ENCODE results near the gene RPS27. TPM values are rescaled to one million over a fixed set of nuclear protein-coding genes. Genes with fewer than 3 reads are reported as not detected.
"Not testable (repeated sequence)": the region's sequence is repeated elsewhere in the genome, so short reads cannot be mapped to it uniquely, and the experiment has no call there.

RPS27 gene
- total RNA-seq, 1 donor from 2014 or later: 1,149 TPM

DNA sequence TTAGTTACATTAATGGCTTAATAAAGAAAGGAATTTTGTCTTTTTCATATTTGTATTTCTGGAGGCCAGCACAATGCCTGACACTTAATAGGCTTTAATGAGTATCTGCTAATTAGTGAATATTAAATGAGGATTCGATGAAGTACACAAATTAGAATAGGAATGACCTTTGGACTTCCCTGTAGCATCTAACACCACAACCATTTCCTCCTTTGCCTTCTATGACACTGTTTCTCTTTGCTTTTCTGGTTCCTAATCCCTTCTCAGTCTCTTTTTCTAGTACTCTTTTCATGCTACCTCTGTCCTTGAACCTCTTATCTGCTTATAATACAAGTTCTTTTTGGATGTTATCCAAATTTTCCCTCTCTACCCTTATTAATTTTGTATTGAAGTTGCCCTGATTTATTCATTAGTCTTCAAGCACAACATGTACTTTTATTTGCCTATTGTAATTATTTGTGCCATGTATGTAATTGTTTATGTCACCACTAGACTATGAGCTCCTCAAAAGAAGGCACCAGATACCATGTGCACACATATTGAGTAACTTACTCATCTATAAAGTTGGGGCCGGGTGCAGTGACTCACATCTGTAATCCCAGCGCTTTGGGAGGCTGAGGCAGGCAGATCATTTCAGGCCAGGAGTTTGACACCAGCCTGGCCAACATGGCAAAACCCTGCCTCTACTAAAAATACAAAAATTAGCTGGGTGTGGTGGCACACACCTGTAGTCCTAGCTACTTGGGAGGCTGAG is 23.8 kb downstream of the RPS27 start:
- H3K4me3 ChIP-seq (ENCODE audit: insufficient read depth, low read depth, low read length): no peak overlapping the region
- no peak overlapping the region for H3K27ac ChIP-seq (ENCODE audit: low read depth, low read length)
- H3K4me3 Mint-ChIP-seq (ENCODE audit: unreplicated experiment): no peak overlapping the region
- H3K4me1 Mint-ChIP-seq (ENCODE audit: low read depth, unreplicated experiment): no peaks in the 10 kb centered on the region
- no peak overlapping the region for H3K4me2 ChIP-seq (ENCODE audit: low read length)
- H3K9ac ChIP-seq (ENCODE audit: low read length): no peak overlapping the region
- no peaks in the 10 kb centered on the region for H3K9me3 ChIP-seq (ENCODE audit: insufficient read depth, low read depth, low read length)
- no peak for TF ChIP-seq EZH2 (IDR thresholded peaks at IDR 0.05; ENCODE audit: insufficient read depth, low read length)
- TF ChIP-seq, protein P1, sequence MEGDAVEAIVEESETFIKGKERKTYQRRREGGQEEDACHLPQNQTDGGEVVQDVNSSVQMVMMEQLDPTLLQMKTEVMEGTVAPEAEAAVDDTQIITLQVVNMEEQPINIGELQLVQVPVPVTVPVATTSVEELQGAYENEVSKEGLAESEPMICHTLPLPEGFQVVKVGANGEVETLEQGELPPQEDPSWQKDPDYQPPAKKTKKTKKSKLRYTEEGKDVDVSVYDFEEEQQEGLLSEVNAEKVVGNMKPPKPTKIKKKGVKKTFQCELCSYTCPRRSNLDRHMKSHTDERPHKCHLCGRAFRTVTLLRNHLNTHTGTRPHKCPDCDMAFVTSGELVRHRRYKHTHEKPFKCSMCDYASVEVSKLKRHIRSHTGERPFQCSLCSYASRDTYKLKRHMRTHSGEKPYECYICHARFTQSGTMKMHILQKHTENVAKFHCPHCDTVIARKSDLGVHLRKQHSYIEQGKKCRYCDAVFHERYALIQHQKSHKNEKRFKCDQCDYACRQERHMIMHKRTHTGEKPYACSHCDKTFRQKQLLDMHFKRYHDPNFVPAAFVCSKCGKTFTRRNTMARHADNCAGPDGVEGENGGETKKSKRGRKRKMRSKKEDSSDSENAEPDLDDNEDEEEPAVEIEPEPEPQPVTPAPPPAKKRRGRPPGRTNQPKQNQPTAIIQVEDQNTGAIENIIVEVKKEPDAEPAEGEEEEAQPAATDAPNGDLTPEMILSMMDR (IDR thresholded peaks at IDR 0.05; ENCODE audit: insufficient read depth, low read depth, low read length): no peak
- no peak for FAIRE-seq
- no peak overlapping the region for H2AFZ ChIP-seq (ENCODE audit: low read depth, low read length)
- H3K27me3 ChIP-seq (ENCODE audit: insufficient read depth, low read length): peaks cover 1% of the 10 kb centered on the region
- no peaks in the 10 kb centered on the region for H3K4me1 ChIP-seq (ENCODE audit: insufficient read depth, low read length)
- H3K36me3 ChIP-seq (ENCODE audit: insufficient read depth, low read length): no peaks in the 10 kb centered on the region
- H3K36me3 Mint-ChIP-seq (ENCODE audit: low read depth, unreplicated experiment): no peaks in the 10 kb centered on the region
- no peaks in the 10 kb centered on the region for H4K20me1 ChIP-seq (ENCODE audit: insufficient read depth, low read length)
- DNase-seq (ENCODE audit: low read depth): peak; percentile 25
- no peaks in the 10 kb centered on the region for H3K9me3 Mint-ChIP-seq (ENCODE audit: unreplicated experiment)
- no peak overlapping the region for H3K27ac Mint-ChIP-seq (ENCODE audit: unreplicated experiment)
- no peaks in the 10 kb centered on the region for H3K79me2 ChIP-seq (ENCODE audit: insufficient read depth, low read length)
- H3K27me3 Mint-ChIP-seq (ENCODE audit: low read depth, unreplicated experiment): peaks cover 3% of the 10 kb centered on the region

DNA sequence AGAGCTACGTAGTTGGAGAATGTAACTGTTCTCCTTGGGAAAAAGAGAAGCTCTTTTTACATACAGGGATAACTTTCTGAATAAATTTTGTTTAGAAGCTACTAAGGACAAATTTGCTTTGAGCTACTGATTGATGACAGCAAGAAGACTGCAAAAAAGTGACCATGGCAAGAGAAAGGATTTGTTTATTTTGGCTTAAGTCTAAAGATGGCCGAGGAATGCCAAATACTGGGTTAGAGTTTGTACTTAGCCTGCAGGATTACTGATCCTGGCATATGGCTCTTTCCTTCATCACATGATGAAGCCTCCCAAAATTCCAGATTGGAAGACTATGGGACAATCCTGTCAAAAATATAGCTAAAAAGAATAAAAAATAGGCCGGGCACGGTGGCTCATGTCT is 28.7 kb downstream of the RPS27 start:
- Histone ChIP-seq H3K4me3 (ENCODE audit: insufficient read depth, low read depth, low read length) (no peak overlapping the region), H4K20me1 (ENCODE audit: insufficient read depth, low read length) (no peaks in the 10 kb centered on the region), H3K27ac (ENCODE audit: low read depth, low read length) (no peak overlapping the region), H3K9ac (ENCODE audit: low read length) (no peak overlapping the region), H3K36me3 (ENCODE audit: insufficient read depth, low read length) (no peaks in the 10 kb centered on the region), H3K9me3 (ENCODE audit: insufficient read depth, low read depth, low read length) (no peaks in the 10 kb centered on the region), H3K79me2 (ENCODE audit: insufficient read depth, low read length) (no peaks in the 10 kb centered on the region), H3K4me2 (ENCODE audit: low read length) (no peak overlapping the region), H2AFZ (ENCODE audit: low read depth, low read length) (no peak overlapping the region), H3K27me3 (ENCODE audit: insufficient read depth, low read length) (peaks cover 2% of the 10 kb centered on the region), H3K4me1 (ENCODE audit: insufficient read depth, low read length) (no peaks in the 10 kb centered on the region)
- H3K4me3 Mint-ChIP-seq (ENCODE audit: unreplicated experiment): no peak overlapping the region
- H3K27me3 Mint-ChIP-seq (ENCODE audit: low read depth, unreplicated experiment): peaks cover 3% of the 10 kb centered on the region
- H3K27ac Mint-ChIP-seq (ENCODE audit: unreplicated experiment): no peak overlapping the region
- TF ChIP-seq EZH2 (IDR thresholded peaks at IDR 0.05; ENCODE audit: insufficient read depth, low read length): no peak
- TF ChIP-seq, protein P1 (IDR thresholded peaks at IDR 0.05; ENCODE audit: insufficient read depth, low read depth, low read length): no peak
- no peak for FAIRE-seq
- H3K4me1 Mint-ChIP-seq (ENCODE audit: low read depth, unreplicated experiment): no peaks in the 10 kb centered on the region
- peaks cover 3% of the 10 kb centered on the region for H3K9me3 Mint-ChIP-seq (ENCODE audit: unreplicated experiment)
- DNase-seq (ENCODE audit: low read depth): no peak
- H3K36me3 Mint-ChIP-seq (ENCODE audit: low read depth, unreplicated experiment): no peaks in the 10 kb centered on the region

DNA sequence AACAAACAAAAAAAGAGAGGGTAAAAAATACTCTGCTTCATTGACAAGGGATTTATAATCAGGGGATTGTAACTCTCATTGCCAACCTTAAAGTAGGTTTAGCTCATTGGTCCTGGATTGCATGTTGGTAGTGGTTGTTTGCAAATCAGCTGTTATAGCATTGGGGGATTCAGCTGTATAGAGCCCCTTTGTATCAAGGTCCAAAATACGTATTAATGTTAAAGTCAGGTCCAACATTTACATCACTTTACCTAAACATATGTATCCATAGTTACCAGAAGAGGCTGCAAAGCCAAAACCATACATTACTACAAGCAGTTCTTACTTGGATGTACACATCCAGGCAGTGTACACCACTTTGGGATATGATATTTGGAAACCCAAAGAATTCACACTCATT is 29.4 kb downstream of the RPS27 start:
- H3K27me3 Mint-ChIP-seq (ENCODE audit: low read depth, unreplicated experiment): peaks cover 3% of the 10 kb centered on the region
- H3K9me3 Mint-ChIP-seq (ENCODE audit: unreplicated experiment): peaks cover 3% of the 10 kb centered on the region
- Histone ChIP-seq H3K4me1 (ENCODE audit: insufficient read depth, low read length) (no peaks in the 10 kb centered on the region), H3K27ac (ENCODE audit: low read depth, low read length) (no peak overlapping the region), H3K36me3 (ENCODE audit: insufficient read depth, low read length) (no peaks in the 10 kb centered on the region), H3K4me3 (ENCODE audit: insufficient read depth, low read depth, low read length) (no peak overlapping the region), H3K9me3 (ENCODE audit: insufficient read depth, low read depth, low read length) (no peaks in the 10 kb centered on the region), H2AFZ (ENCODE audit: low read depth, low read length) (no peak overlapping the region), H3K9ac (ENCODE audit: low read length) (no peak overlapping the region), H3K27me3 (ENCODE audit: insufficient read depth, low read length) (peaks cover 2% of the 10 kb centered on the region), H3K4me2 (ENCODE audit: low read length) (no peak overlapping the region), H4K20me1 (ENCODE audit: insufficient read depth, low read length) (no peaks in the 10 kb centered on the region), H3K79me2 (ENCODE audit: insufficient read depth, low read length) (no peaks in the 10 kb centered on the region)
- FAIRE-seq (no peak), DNase-seq (ENCODE audit: low read depth) (no peak)
- H3K27ac Mint-ChIP-seq (ENCODE audit: unreplicated experiment): no peak overlapping the region
- no peaks in the 10 kb centered on the region for H3K4me1 Mint-ChIP-seq (ENCODE audit: low read depth, unreplicated experiment)
- H3K36me3 Mint-ChIP-seq (ENCODE audit: low read depth, unreplicated experiment): no peaks in the 10 kb centered on the region
- no peak for TF ChIP-seq EZH2 (IDR thresholded peaks at IDR 0.05; ENCODE audit: insufficient read depth, low read length)
- TF ChIP-seq, protein P1 (IDR thresholded peaks at IDR 0.05; ENCODE audit: insufficient read depth, low read depth, low read length): no peak
- no peak overlapping the region for H3K4me3 Mint-ChIP-seq (ENCODE audit: unreplicated experiment)

DNA sequence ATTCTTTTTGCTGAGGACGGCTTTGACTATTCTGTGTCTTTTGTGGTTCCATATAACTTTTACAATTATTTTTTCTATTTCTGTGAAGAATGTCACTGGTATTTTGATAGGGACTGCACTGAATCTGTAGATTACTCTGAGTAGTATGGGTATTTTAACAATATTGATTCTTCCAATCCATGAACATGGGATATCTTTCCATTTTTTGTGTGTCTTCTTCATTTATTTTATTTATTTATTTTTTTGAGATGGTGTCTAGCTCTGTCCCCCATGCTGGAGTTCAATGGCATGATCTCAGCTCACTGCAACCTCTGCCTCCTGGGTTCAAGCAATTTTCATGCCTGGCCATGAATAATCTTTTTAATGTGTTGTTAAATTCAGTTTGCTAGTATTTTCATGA is 43.1 kb downstream of the RPS27 start:
- not testable (repeated sequence) for FAIRE-seq; H3K4me1 Mint-ChIP-seq (ENCODE audit: low read depth, unreplicated experiment); H3K27me3 ChIP-seq (ENCODE audit: insufficient read depth, low read length); H3K27ac Mint-ChIP-seq (ENCODE audit: unreplicated experiment); H3K27ac ChIP-seq (ENCODE audit: low read depth, low read length); H3K4me3 Mint-ChIP-seq (ENCODE audit: unreplicated experiment); H3K36me3 Mint-ChIP-seq (ENCODE audit: low read depth, unreplicated experiment); H3K9me3 ChIP-seq (ENCODE audit: insufficient read depth, low read depth, low read length); H3K79me2 ChIP-seq (ENCODE audit: insufficient read depth, low read length); H2AFZ ChIP-seq (ENCODE audit: low read depth, low read length); H3K4me1 ChIP-seq (ENCODE audit: insufficient read depth, low read length); DNase-seq (ENCODE audit: low read depth); H3K9me3 Mint-ChIP-seq (ENCODE audit: unreplicated experiment); H3K36me3 ChIP-seq (ENCODE audit: insufficient read depth, low read length); H4K20me1 ChIP-seq (ENCODE audit: insufficient read depth, low read length); H3K4me2 ChIP-seq (ENCODE audit: low read length); H3K9ac ChIP-seq (ENCODE audit: low read length); H3K4me3 ChIP-seq (ENCODE audit: insufficient read depth, low read depth, low read length)
- H3K27me3 Mint-ChIP-seq (ENCODE audit: low read depth, unreplicated experiment): peaks cover 14% of the 10 kb centered on the region

All from astrocyte (in vitro differentiated cells and primary cell).